Measurements from ENCODE around the gene MICALL2.

DNA sequence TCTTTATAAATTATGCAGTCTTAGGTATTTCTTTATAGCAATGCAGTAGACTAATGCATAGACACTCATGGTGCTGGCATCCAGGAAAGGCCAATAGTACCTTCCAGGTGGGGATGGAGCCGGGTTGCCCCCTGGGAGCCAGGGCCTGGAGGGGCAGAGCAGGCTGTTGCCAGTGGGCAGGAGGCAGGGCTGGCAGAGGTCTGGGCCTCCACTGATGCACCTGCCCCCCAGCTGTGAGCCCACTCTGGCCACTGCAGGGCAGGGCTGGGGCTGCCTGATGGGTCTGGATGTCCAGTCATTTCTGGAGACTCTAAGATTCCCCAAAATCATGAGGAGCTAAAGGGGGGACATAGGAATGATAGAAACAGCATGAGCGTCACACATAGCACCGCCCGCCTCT lies 66.7 kb downstream of the MICALL2 start:
- no peak for TF ChIP-seq ZNF671 (CRISPR knock-in tag; IDR thresholded peaks at IDR 0.05)
- TF ChIP-seq CTCF (IDR thresholded peaks at IDR 0.05) = no peak
- no peak for TF ChIP-seq AFF4 (CRISPR knock-in tag; IDR thresholded peaks at IDR 0.05; ENCODE audit: borderline replicate concordance)
- TF ChIP-seq CREM (CRISPR knock-in tag; IDR thresholded peaks at IDR 0.05) = no peak
- TF ChIP-seq NFE2L1 (CRISPR knock-in tag; IDR thresholded peaks at IDR 0.05) = no peak
